ENCODE results near the gene PFN1.

DNA sequence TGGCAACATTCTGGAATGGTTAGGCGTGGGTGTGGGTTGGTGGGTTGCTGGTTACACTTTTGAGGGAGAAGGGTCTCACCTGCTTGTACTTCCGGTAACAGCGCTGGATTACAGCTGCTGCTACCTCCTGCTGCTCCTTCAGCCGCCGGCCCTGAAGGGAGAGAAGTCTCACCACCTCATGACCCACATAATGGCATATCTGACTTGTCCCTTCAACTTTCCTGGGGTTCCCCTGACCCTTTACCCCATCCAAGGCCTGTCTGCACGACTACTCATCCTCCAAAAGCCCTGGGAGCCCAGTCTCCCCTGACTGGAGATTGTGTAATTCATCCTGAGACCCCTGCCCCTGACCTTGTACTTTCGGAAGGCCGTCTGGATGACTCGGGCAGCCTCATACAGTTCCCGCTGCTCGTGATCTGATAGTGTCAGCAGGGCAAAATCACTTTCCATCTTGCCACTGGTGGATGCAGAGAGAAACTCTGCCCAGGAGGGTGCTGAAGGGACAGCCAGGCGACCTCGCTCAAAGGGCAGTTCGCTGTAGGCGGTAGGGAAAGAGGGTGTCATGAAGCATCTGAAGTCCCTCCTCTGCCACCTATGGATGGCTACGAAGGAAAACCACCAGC is 21.3 kb upstream of the PFN1 start:
- TF ChIP-seq CTCF (IDR thresholded peaks at IDR 0.05; ENCODE audit: low read length), result no peak
- no peak for TF ChIP-seq EZH2 (optimal IDR thresholded peaks at IDR 0.05; ENCODE audit: low read depth, low read length)

All from MM.1S (cell line).